NCI-H146 treated with DMSO at 0.1 percent for 48 hours (cell line): ENCODE measurements around the gene SLC12A6.

Experiments used
- DNase-seq: peaks from one replicate; lab custom pipeline; 2025; ENCODE audit not compliant: unreplicated experiment; lab: John Stamatoyannopoulos, UW

Gene SLC12A6

DNA sequence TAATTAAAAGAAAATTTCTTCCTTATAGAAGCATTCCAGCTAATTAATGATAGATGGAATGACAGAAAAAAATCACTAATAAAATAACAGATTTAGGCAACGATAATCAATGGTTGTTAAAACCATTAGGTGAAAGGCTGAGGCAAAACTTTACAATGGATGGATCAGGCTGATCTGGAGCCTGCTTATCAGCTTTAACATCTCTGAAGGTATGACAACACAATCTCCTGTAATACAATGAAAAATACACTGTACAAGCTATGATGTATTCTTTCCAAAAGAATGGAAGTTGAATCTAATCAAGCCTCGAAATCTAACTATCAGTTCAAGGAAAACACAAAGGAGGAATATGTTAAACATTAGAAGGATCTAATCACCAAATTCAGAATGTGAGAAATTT is 73.5 kb downstream of the SLC12A6 start:
- DNase-seq = no peak

GRCh38 chr15:34262362-34262761 is 75.2 kb downstream of the SLC12A6 start:
- DNase-seq = no peak

DNA sequence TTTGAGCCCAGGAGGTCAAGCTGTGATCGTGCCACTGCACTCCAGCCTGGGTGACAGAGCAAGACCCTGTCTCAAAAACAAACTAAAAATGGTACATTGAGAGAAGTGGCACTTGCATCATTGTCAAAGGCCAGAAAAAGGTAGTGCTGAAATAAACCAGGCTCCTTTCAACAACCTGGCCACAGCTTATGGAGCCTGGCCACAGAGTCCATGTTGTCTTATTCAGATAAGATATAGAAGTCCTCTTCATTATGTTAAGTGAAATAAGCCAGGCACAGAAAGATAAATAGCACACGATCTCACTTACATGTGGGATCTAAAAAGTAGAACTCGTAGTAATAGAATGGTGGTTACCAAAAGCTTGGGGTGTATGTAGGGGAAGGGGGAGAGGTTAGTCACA is 78.0 kb downstream of the SLC12A6 start:
- no peak for DNase-seq

- no peak for DNase-seq
These were observed 79.4 kb downstream of the SLC12A6 start for GRCh38 chr15:34258151-34258550.

DNA sequence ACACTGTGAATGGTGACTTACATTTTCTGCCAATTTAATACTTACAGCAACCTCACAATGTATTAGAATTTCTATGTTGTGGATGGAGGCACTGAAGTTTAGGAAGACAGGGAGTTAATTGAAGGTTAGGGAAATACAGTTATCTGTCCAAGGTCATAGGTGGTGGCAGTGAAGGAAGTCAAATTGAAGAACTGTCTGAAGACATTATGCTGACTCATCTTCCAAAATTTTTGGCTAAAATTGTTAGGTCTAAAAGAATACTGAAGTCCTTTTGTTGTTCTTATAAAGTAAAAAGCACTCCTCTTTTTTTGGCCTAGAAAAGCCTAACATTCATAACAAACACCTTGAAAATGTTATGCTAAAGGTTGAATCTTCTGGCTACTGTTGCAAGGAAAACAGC is 85.0 kb downstream of the SLC12A6 start:
- no peak for DNase-seq

DNA sequence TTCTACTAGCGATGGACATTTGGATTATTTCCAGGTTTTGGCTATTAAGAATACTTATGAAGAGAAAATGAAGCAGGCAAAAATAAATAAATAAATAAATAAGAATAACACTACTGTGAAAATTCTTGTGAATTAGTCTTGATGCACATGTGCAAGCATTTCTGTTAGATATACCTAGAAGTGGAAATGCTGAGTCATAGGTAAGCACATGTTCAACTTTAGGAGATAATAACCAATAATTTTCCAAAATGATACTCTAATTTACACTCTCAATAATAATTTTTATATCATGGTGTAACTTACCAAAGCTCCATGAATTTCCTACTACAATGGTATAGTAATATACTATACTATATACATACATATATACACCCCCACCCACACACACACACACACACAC is 89.4 kb downstream of the SLC12A6 start:
- DNase-seq = no peak

DNA sequence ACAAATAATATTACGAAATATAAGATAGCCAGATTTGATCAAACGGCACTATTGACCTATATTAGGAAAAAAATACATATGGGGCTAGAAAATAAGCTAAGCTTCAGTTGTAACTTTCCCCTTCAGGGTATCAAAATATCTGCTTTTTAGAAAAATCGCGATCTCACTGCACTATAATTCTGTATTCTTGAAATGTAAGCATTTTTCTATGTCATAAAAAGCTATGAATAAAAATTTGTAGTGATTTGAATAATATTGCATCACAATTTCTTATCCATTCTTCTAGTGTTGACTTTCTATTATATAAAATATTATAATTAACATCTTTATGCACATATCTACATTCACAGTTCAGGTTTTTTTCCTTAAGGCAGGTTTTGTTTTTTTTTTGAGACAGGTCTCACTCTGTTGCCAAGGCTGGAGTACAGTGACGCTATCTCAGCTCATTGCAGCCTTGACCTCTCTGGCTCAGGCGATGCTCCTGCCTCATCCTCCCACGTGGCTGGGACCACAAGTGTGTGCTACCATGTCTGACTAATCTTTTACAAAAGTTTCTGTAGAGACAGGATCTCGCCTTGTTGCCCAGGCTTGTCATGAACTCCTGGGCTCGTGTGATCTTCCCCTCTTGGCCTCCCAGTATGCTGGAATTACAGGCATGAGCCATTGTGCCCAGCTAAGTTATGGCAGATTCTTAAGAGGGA is 91.2 kb downstream of the SLC12A6 start:
- DNase-seq = no peak

DNA sequence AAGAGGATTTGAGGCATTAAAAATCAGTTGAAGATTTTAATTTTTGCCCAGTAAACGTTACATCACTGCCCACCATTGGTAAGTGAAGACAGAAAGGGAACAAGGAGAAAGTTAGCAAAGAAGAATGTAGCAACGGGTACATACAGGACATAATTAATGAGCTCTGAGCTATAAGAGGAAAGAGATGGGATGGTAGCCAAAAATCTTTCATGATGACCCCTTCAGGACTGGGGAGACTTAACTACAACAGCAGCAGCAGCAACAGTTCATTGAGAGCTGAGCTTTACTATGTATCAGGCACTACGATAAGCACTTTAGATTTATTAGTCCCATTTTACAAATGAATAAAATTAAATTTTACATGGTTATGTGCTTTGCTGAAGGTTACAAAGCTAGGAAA is 94.4 kb downstream of the SLC12A6 start:
- DNase-seq = no peak

DNA sequence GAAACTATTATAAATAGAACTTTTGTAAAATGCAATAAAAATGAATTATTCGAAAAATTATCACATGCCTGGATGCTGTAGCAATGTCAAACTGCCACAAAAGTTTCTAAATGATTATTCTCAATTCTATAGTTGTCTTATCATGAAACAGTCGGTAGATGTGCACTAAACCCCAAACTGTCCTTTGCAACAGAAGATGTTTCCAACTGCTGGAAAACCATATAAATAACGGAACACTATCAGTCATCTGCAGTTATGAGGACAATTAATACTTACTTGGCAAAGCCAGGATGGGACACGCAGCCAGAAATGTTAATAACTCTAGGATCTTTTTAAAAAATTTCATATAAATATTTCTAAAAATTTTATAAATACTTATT is 95.3 kb downstream of the SLC12A6 start:
- DNase-seq = no peak

- no peak for DNase-seq
These were observed 95.9 kb downstream of the SLC12A6 start for GRCh38 chr15:34241376-34242330.

DNA sequence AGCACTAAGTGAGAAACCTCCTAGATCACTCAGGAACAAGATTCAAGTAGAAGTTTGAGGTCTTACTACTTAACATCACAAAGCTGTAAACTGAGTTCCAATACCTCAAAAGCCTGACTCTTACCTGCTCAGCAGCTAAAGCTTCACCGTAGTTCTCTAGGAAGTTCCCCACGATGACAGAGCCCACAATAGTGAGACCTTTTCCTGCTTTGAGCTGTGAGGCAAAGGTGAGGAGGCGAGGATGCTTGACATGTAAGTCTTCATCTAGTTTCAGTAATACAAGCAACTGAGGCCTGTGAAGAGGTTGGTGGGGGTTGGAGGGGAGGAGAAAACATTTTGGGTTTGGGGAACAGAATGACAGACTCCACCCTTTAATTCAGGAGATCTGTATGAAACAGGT is 97.0 kb downstream of the SLC12A6 start:
- DNase-seq = no peak

GRCh38 chr15:34239151-34239808 is 98.3 kb downstream of the SLC12A6 start:
- DNase-seq = no peak

- no peak for DNase-seq
These were observed 104.0 kb downstream of the SLC12A6 start for GRCh38 chr15:34233614-34234013.

DNA sequence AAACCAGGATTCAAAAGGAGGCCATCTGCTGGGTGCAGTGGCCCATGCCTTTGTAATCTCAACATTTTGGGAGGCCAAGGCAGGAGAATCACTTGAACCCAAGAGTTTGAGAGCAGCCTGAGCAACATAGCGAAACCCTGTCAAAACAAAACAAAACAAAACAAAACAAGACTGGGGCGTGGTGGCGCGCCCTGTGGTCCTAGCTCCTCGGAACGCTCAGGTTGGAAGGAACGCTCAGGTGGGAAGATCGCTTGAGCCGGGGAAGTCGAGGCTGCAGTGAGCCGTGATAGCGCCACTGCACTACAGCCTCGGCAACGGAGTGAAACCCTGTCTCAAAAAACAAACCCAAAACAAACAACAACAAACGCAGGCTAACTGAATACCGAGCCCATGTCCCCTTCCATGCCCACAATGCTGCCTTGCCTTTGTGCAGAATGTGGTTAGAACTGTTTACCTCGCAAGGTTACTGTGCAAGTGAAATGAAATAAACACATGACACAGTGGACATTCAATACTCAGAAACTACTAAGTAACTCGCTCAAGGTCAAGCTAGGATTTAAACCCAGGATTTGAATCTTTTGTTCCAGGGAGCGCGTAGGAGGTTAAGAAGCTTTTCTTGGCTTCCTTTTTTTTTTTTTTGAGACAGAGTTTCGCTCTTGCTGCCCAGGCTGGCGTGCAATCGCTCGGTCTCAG is 113.5 kb downstream of the SLC12A6 start:
- no peak for DNase-seq

DNA sequence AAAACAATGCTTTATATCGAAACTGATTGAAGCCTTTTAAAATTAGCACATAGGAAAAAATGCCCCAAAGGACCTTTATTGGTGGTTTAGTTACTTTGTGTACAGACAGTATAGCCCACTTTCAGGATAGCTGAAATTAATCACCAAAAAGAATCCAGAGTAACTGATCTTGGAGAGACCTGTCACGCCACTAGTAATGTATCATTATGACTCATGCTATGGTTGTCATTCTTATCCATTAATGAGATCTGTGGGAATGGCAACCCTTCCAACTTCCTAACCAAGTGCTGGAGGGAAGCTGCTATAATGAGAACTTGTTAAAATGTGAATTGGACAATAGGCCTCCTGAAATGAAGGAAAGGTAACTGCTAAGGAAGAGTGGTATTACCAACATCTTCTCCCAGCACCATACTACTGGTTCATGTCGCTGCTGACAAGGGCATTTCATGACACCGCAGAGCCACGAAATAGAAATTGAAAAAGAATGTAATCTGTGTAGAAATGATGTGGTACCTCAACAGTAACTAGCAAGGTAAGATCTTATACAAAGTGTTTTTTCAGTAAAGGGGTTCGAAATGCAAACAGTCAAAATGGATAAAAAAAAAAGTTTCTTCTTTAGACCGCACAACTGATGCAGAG is 119.9 kb downstream of the SLC12A6 start:
- no peak for DNase-seq

- DNase-seq = no peak
These were observed 120.9 kb downstream of the SLC12A6 start for GRCh38 chr15:34216527-34217270.

- DNase-seq = no peak
These were observed 123.4 kb downstream of the SLC12A6 start for GRCh38 chr15:34214135-34214534.

- no peak for DNase-seq
These were observed 123.9 kb downstream of the SLC12A6 start for GRCh38 chr15:34213690-34214089.

DNA sequence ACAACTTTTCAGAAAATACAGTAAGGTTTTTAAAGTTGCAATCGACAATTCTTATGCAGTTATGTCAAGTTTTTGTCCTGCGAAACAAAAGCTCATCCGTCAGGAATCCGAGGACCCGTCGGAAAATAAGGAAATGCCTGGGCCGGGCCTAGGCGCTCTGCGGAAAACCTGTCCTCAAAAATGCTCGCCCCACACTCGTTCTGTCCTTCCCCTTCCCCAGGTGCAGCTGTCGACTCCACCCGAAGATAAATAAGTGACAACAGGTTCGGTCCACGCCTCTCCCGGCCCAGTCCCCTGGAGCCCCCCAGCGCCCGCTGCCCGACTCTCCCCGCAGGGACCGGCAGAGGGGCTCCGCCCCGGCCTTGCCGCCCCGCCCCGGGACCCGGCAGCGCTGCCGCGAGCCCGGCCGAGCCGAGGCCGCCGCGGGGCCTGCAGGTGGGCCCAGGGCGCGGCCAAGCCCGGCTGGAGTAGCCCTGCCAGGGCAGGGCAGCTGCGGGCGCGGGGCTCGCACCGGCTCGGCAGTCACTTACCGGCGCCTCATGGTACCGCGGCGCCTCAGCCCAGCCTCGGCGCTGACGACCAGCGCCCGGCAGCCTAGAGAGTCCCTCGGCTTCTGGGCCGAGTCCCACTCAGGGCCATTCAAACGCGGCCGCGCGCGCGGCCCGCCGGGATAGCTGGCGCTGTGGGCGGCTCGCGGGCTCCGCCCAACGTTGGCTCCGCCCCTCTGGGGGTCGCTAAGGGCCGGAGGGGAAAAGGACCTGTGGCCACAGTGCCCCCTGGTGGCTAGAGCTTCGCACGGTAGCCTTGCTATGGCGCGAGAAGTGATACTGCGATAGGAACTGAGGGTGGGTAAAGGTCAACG is 127.9 kb downstream of the SLC12A6 start, which contains the start of gene KATNBL1:
Gene KATNBL1 (minus strand): TSS at position 676 of the 862 bp plus-strand sequence. CDS start 46,420 bp downstream, outside the sequence.
- DNase-seq = peak; percentile 71
